SK-N-SH treated with all-trans-retinoic acid at 6 μM for 48 hours (cell line): ENCODE measurements around the gene EXOSC9.

Experiments
- CSDC2 ChIP-seq: fragments of 250-450 bp; sonication (Bioruptor Pico); IDR thresholded peaks from 2 replicates; pipeline ENCODE4 v1.5.0; 2020; ENCODE audit warnings: mild to moderate bottlenecking, moderate library complexity
- TF ChIP-seq, protein P1 (sequence below): fragments of 250-450 bp; sonication (Bioruptor Pico); IDR thresholded peaks from 2 replicates; pipeline ENCODE4 v1.8.0; 2020; ENCODE audit warnings: mild to moderate bottlenecking, moderate library complexity, borderline replicate concordance

DNA sequence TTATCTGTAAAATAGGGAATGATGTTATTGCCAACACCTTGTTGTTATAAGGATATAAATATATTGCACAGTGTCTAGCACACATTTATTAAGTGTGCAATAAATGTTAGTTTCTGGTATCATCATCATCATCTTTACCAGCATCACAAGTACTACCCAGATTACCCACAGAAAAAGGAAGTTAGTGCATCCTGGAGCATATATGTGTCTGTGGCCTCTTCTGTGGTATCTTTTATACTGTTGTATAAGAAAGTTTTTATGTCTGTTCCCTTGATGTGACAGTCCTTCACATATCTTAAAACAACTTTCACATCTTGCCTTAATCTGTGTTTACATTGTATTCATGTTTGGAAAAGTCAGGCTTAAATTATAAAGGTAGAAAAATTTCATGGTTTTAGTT lies 10.0 kb downstream of the EXOSC9 start:
- TF ChIP-seq CSDC2, result no peak
- TF ChIP-seq, protein P1, sequence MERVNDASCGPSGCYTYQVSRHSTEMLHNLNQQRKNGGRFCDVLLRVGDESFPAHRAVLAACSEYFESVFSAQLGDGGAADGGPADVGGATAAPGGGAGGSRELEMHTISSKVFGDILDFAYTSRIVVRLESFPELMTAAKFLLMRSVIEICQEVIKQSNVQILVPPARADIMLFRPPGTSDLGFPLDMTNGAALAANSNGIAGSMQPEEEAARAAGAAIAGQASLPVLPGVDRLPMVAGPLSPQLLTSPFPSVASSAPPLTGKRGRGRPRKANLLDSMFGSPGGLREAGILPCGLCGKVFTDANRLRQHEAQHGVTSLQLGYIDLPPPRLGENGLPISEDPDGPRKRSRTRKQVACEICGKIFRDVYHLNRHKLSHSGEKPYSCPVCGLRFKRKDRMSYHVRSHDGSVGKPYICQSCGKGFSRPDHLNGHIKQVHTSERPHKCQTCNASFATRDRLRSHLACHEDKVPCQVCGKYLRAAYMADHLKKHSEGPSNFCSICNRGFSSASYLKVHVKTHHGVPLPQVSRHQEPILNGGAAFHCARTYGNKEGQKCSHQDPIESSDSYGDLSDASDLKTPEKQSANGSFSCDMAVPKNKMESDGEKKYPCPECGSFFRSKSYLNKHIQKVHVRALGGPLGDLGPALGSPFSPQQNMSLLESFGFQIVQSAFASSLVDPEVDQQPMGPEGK (CRISPR knock-in tag), result no peak
